Middle frontal gyrus (tissue), 1 donor: ENCODE data around the gene ACTL8.
"Not testable (repeated sequence)": the region's sequence is repeated elsewhere in the genome, so short reads cannot be mapped to it uniquely, and the experiment has no call there.

Experiments
- DNase-seq: peaks from one replicate; pipeline ENCODE4 v3.0.0-alpha.2; 2015; ENCODE audit warnings: low spot score; ENCODE audit errors: extremely low spot score

The ACTL8 gene

GRCh38 chr1:17735348-17735747, 19.8 kb upstream of the ACTL8 start:
- no peak for DNase-seq

DNA sequence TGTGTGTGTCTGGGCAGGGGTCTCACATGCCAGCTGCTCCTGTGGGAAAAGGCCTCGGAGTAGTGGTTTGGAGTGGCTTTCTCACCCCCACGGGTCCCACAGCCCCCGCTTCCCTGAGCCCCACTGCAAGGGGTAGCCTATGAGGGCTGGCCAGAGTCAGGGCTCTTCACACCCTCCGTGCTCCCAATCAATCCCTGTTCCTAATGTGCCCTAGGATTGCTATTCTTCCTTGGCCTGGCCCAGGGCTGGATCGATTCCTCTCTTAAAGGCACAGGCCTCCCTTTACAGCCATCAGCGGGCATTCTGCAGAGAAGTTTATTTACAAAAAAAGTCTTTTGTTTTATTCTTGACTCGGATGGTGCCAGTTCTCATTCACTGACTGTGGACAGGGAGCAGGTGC, 19.3 kb upstream of the ACTL8 start:
- DNase-seq: no peak

- no peak for DNase-seq
Measured at GRCh38 chr1:17736625-17737024, 18.5 kb upstream of the ACTL8 start.

GRCh38 chr1:17739050-17739449, 16.1 kb upstream of the ACTL8 start:
- no peak for DNase-seq

DNA sequence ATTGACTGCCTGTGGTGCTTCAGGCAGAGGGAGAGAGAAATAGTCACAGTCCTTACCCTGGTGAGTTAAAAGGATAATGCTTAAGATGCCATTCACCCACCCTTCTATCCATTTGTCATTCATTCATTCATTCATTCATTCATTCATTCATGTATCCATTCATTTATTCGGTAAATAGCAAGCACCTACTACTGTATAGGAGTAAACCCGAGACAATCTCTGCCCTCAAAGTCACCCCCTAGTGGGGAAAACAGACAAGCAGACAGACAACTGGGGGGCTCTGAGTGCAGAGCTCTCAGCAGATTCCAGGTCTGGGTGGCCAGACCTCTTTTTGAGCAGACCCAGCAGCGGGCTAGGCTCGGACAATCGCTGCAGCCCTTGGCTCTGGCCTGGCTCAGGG, 14.1 kb upstream of the ACTL8 start:
- no peak for DNase-seq

- DNase-seq: no peak
Measured at GRCh38 chr1:17742583-17742982, 12.6 kb upstream of the ACTL8 start.

- DNase-seq: no peak
Measured at GRCh38 chr1:17743008-17743647, 12.0 kb upstream of the ACTL8 start.

- no peak for DNase-seq
Measured at GRCh38 chr1:17743925-17744324, 11.2 kb upstream of the ACTL8 start.

DNA sequence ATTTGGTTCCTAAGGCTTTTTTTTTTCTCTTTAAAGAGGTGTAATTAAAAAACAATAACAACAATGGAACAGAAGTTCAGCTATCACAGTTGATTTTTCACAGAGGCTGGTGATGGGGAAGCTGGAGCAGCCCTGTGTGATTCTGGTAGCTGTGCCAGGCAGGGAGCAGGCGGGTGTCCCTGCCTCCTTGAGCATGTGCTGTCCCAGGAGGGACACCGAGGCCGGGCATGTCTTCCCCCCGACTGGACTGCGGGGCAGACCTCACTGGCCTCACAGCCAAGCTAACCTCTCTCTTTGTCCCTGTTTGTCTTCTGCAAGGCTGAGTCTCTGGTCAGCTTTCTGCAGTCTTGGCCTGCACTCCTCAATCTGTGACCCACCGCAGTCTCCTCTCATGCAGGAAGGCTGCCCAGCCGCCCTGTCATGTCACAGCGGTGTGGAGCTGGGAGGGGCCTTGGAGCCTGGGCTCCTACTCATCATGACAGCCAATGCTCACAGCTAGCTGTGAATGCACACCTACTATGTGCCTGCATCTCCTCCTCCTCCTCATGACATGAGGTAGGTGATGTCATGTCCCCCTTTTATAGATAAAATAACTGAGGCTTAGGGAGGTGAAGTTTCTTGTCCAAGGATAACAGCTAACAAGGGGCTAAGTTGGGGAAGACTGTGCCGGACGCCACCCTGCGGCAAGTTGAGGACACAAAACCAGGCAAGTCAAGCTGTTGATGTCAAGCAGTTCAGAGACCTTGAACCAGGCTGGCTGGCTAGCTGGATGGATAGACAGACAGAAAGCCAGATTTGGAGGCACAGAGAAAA, 10.3 kb upstream of the ACTL8 start:
- no peak for DNase-seq

DNA sequence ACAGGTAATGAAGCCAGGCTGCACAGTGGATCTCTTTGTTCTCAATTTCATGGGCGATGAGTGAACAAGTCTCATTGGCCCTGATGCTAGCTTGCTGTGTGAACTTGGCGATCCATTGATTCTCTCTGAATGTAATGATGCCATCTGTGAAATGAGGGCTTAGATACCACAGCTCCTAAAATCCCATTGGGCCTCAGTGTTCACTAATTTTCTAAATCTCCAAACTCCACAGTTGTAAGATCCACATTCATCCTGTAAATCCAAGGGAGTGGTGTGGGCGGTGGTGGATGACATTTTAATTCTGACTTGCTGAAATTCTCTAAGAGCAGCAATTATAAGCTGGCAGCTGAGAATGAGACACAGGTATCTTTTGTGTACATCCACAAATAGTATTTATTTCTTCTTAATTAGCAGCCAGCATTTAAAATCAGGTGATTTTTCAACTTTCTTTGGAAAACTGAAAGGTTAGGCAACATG, 9.6 kb upstream of the ACTL8 start:
- no peak for DNase-seq

DNA sequence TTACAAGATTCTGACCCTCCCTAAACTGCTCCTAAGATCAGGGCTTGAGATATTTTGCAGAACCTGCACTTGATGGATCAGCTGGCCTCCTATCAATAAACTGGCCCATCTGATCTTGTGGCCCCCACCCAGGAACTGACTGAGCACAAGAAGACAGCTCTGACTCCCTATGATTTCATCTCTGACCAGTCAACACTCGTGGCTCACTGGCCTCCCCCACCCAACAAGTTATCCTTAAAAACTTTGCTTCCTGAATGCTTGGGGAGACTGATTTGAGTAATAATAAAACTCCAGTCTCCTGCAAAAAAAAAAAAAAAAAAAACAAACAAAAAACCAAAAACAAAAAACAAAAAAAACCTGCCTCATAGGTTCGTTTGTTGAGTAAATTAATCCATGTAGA, 8.9 kb upstream of the ACTL8 start:
- not testable (repeated sequence) for DNase-seq

- no peak for DNase-seq
Measured at GRCh38 chr1:17746920-17747319, 8.2 kb upstream of the ACTL8 start.

DNA sequence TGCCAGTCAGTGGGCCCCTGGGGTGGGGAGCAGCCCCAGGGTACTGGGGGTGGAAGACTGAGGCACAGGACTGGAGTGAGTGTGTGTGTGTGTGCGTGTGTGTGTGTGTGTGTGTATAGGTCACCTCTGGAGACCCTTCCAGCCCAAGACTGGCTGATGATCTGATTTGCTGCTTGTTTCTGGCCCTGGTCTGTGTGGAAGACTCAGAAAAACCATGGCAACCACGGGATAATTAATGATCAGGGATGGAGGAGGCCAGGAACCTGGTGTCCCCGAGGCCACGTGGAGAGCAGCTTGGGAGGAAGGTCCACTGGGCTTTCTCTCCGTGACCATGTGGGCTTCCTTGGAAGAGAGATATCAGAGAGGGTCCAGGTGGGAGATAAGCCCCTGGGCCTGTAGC, 4.8 kb upstream of the ACTL8 start:
- no peak for DNase-seq

GRCh38 chr1:17752356-17752755, 2.8 kb upstream of the ACTL8 start:
- no peak for DNase-seq

DNA sequence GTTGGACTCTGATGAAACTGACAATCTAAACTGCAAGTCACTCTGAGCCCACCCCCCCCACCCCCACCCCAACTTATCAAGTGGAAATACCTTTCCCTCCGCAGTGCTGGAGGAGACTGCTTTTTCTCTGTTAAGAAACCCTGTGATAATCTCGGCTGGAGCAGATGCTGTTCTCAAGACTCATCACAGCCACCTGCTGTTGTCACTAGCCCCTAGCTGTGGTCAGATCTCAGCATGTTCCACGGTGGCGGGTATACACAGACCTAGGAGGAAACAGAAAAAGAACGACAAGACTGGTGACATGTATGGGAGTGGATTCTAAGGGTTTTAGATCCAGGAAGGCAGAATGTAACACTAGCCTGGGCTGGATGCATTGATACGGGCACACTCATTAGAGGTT, 2.3 kb downstream of the ACTL8 start:
- DNase-seq: no peak

- no peak for DNase-seq
Measured at GRCh38 chr1:17759114-17759513, 4.0 kb downstream of the ACTL8 start.

GRCh38 chr1:17762313-17762712, 7.2 kb downstream of the ACTL8 start:
- DNase-seq: no peak

DNA sequence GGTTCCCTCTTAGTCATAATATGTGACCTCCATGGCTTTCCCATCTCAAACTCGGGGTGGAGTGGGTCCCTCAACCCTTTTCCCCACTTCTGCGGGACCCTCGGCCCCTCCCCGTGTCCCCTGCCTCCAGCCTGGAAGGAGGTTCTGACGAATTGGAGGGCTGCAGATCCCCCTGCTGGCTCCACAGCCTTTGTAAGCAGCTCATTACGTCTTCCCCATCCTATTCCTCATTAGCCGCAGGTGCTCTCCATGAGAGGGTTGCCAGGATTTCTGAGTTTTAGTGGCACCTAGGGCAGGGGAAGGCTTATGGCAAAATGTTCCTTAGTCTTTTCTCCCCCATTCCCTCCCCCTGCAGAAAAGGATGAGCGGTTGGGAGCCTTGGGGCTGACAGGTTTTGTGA, 8.3 kb downstream of the ACTL8 start:
- no peak for DNase-seq

GRCh38 chr1:17763995-17764394, 8.9 kb downstream of the ACTL8 start:
- DNase-seq: no peak

DNA sequence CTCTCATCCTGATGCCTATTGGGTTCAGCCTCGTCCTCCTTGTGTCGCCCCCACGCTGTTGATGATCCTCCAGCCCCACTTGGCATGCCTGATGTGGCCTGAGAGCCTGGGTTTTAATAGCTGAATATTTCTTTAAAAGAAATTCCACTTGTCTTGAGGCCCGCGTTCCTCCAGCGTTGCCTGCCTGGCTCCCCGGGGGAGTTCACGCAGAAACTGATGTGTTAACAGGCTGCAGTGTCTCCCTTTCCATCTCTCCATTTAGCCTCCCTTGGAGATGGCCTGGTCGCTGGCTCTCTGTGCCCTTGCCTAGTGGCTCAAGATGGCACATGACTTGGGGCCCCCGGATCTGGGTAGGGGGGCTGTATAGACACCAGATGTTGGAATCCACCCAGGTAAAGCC, 9.5 kb downstream of the ACTL8 start:
- no peak for DNase-seq

- no peak for DNase-seq
Measured at GRCh38 chr1:17765444-17766411, 10.6 kb downstream of the ACTL8 start.
